HG02610 (cell line): Measurements from ENCODE around the gene CHAD.

ENCODE experiments used
- ATAC-seq: cut with Tn5 transposase; IDR thresholded peaks from one replicate; pipeline ENCODE4 v1.9.1; 2021; ENCODE audit warnings: mild to moderate bottlenecking, moderate library complexity; ENCODE audit not compliant: unreplicated experiment

The CHAD gene

DNA sequence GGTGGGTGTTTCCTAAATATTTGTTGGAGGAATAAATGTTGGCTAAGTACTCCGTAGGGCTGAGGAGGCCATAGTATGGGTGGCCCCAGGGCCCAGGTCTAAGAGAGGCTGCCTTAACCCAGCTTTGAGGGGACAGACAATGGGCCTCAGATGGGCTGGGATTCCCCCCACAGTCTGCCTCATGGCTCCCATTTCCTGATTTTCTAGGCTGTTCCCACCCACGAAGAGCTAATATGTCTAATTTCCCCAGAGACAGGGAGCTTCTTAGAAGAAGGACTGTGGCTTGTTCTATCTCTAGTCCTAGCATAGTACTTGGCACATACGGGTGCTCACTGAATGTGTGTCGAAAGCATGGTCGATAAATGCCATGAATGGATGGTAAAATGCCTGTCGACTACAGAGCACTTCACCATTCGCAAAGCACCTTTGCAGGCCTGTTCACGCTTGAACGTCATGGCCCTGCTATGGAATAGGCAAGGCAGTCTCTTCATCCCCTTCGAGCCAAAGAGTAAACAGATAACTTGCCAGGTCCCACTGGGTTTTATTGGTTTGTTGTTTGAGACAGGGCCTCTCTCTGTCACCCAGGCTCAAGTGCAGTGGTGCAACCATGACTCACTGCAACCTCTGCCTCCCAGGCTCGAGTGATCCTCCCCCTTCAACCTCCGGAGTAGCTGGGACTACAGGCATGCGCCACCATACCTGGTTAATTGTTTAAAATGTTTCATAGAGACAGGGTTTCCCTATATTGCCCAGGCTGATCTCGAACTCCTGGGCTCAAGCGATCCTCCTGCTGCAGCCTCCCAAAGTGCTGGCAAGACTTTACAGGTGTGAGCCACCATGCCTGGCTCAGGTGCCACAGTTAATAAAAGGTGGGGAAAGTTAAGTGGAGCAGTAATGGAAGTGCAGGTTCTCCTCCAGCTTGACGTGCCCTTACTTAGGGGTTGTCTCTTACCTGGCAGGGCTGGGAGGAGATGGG lies 9.7 kb downstream of the CHAD start:
- no peak for ATAC-seq

- no peak for ATAC-seq
Observed at GRCh38 chr17:50458270-50458669, 10.4 kb downstream of the CHAD start.

DNA sequence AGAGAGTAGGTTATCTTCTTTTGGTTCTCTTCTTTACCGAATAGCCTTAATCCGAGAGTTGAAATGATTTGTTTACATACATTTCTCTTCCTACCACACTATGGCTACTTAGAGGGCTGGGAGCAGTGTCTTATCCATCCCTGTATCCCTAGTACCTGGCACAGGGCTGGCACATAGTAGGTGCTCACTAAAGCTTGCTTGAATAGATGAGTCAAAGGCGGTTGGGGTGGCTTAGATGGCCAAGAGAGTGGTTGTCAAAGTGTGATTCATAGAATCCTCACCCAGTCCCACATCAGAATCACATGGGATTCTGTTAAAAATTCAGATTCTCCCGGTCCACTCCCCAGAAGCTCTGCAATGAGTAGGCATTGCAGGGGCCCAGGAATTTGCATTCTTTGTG lies 11.1 kb downstream of the CHAD start:
- no peak for ATAC-seq

DNA sequence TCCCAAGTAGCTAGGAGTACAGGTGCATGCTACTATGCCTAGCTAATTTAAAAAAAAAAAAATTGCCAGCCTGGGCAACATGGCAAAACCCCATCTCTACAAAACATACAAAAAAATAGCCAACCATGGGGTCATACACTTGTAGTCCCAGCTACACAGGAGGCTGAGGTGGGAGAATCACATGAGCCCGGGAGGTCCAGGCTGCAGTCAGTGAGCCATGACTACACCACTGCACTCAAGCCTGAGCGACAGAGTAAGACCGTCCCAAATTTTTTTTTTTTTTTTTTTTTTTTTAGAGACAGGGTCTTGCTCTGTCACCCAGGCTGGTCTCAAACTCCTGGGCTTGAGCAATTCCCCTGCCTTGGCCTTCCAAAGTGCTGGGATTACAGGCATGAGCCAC lies 14.8 kb downstream of the CHAD start:
- ATAC-seq: no peak

DNA sequence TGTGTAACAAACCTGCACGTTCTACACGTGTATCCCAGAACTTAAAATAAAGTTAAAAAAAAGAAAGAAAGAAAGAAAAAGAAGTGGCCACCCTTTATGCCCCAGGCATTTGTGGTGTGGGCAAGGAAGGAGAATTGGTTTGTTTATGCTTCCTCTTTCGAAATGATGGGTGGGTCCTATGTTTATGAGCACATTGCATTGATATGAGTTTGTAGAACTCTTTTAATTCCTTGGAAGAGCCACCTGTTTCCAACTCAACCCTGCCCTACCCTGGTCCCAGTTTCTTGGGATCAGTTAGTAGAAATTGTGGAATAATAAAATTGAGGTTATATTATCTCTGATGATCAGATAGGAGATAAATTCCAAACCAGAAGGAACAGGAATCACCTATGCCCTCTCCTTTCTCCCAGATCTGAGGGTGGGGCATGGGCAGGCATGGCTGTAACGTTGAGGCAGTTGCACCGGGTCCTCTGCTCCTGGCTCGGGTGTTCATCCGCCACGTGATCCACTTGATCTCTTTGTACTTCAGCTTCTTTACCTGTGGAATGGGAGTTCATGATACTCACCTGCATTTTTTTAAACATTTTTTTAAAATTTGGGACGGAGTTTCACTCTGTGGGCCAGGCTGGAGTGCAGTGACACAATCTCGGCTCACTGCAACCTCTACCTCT lies 15.9 kb downstream of the CHAD start:
- no peak for ATAC-seq

- ATAC-seq: no peak
Observed at GRCh38 chr17:50451943-50452629, 16.6 kb downstream of the CHAD start.

GRCh38 chr17:50448643-50449042 lies 20.0 kb downstream of the CHAD start:
- no peak for ATAC-seq

DNA sequence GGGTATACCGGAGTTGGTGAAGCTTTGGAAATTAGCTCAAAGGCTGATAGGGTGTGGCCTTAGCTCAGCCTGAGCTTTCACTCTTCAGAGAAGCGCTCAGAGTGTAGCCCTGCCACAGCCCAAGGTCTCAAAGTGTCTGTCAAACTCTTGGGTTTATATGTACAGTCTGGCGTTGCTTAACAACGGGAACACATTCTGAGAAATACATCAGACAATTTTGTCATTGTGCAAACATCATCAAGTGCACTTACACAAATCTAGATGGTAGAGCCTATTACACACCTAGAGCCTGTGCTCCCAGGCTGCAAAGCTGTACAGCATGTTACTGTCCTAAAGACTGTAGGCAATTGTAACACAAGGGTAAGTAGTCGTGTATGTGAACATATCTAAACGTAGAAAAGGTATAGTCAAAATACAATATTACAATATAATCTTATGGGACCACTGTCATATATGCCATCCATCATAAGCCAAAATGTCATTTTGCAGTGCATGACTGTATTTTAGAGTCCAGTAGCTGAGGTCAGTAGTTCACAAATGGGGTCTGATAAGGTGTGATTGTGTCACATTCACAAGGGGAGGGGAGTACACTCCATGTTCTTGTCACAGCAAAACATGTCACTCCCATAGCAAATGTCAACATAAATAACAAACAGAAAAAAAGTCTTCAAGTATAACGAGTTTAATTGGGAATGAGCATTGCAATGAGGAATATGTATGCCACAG lies 20.6 kb downstream of the CHAD start:
- ATAC-seq: no peak

GRCh38 chr17:50445730-50446325 lies 22.9 kb downstream of the CHAD start:
- no peak for ATAC-seq

- no peak for ATAC-seq
Observed at GRCh38 chr17:50444841-50445715, 23.6 kb downstream of the CHAD start.

- no peak for ATAC-seq
Observed at GRCh38 chr17:50443505-50443974, 25.1 kb downstream of the CHAD start.

DNA sequence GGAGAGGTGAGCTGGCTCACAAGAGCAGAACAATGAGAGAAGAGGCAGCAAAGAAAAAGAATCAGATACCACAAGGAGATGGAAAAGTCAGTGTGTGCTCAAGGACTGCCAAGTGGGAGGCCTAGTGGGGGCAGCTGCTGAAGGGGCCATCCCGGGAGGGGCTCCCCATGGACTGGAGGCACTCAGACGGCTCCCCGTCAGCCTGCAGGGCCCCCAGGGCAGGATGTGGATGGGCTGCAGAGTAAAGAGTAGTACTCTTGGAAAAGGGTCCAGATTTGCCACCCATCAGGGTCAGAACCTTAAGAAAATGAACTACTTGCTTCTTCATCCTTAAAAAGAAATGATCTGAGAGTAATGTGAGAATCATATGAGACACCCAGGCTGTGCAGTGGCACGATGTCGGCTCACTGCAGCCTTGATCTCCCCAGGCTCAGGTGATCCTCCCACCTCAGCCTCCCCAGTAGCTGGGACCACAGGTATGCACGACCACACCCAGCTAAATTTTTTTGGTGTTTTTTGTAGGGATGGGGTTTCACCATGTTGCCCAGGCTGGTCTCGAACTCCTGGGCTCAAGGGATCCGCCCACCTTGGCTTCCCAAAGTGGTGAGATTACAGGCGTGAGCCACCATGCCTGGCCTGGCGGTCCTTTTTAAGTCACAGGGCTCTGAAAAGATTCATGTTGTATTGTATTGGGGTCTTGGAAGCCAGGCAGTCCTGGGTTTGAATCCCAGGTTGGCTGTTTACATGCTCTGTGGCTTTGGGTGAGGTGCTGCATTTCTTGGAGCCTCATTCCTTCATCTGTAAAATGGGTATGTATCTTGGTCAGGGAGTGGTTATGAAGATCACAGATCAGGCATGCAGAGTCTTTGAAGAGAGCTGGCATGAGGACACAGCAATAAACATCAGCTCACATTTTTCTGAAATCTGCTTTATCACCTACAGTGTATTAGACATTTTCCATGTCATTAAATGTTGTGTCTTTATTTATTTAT lies 27.5 kb downstream of the CHAD start:
- ATAC-seq: no peak

DNA sequence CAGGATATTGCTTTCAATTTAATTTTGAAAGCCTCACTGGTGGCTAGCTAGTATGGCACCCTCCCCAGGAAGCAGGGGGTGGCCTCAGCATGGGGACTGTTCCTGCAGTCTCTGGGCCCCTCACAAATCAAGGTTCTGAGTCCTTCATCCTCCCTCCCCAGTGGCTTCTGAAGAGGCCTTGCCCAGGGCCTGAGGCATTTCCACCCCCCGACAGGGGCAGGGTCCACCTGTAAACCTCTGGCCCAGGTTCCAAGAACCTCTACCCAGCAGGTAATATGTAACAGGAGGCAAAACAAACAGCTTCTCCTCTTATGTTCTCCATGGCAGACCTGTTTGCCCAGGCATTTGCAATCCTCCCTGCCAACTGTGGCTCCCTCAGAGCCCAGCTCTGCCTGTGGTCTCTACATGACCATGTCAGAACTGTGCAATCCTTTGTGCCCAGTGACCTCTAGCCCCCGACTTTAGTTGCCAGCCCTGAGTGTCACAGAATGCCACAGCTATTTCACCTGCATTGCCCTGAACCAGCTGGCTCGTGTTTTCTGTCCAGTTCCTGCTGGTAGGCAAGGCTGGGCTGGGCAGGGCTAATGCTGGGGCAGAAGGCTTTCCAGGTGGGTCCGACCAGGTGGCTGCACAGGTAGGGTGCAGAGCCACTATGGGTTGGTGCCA lies 28.4 kb downstream of the CHAD start:
- ATAC-seq: no peak

- no peak for ATAC-seq
Observed at GRCh38 chr17:50439008-50439407, 29.7 kb downstream of the CHAD start.

GRCh38 chr17:50437409-50437808 lies 31.3 kb downstream of the CHAD start:
- no peak for ATAC-seq

- ATAC-seq: no peak
Observed at GRCh38 chr17:50432125-50432762, 36.4 kb downstream of the CHAD start.
